Measurements from ENCODE around the gene ALDH1L1. TPM values are rescaled to one million over a fixed set of nuclear protein-coding genes. Genes with fewer than 3 reads are reported as not detected.
"Not testable (repeated sequence)": the region's sequence is repeated elsewhere in the genome, so short reads cannot be mapped to it uniquely, and the experiment has no call there.

ALDH1L1 gene
- total RNA-seq, 1 experiment from 2014 or later, result 50.0 TPM

GRCh38 chr3:126067959-126068358 is 112.4 kb downstream of the ALDH1L1 start:
- Histone ChIP-seq H3K4me3 (no peak overlapping the region), H3K4me2 (no peak overlapping the region), H3K79me2 (ENCODE audit: low read depth) (no peaks in the 10 kb centered on the region), H2AFZ (no peak overlapping the region), H4K20me1 (ENCODE audit: insufficient read depth) (no peaks in the 10 kb centered on the region; the same call in 1 of the 2 replicates), H3K9me3 (ENCODE audit: insufficient read depth, low read depth) (no peaks in the 10 kb centered on the region), H3K27me3 (ENCODE audit: insufficient read depth, low read depth) (no peaks in the 10 kb centered on the region), H3K4me1 (replicated peaks; ENCODE audit: insufficient read depth) (no peaks in the 10 kb centered on the region), H3F3A (ENCODE audit: insufficient read depth, low read depth) (no peaks in the 10 kb centered on the region), H3K36me3 (ENCODE audit: low read depth) (no peaks in the 10 kb centered on the region), H3K27ac (no peak overlapping the region), H3K9me2 (ENCODE audit: insufficient read depth) (no peaks in the 10 kb centered on the region)
- intact Hi-C loops (cut with micrococcal nuclease; ENCODE audit: unreplicated experiment), result no loop called here
- DNase-seq, result no peak
- BruUV-seq (replicated peaks), result no TSS peak
- TF ChIP-seq EZH2 (IDR thresholded peaks at IDR 0.05; ENCODE audit: low read depth) (no peak), CTCF (conservative IDR thresholded peaks at IDR 0.05) (no peak)
- POLR2A ChIA-PET (ENCODE audit: unreplicated experiment), result no interaction called here
- CTCF ChIA-PET, result no interaction called here

- POLR2A ChIA-PET (ENCODE audit: unreplicated experiment); BruUV-seq (replicated peaks); DNase-seq; H3K27ac ChIP-seq; H3K36me3 ChIP-seq (ENCODE audit: low read depth); CTCF ChIA-PET; H3K27me3 ChIP-seq (ENCODE audit: insufficient read depth, low read depth); intact Hi-C loops (cut with micrococcal nuclease; ENCODE audit: unreplicated experiment); H2AFZ ChIP-seq; H3K9me2 ChIP-seq (ENCODE audit: insufficient read depth); H3F3A ChIP-seq (ENCODE audit: insufficient read depth, low read depth); H4K20me1 ChIP-seq (ENCODE audit: insufficient read depth); H3K9me3 ChIP-seq (ENCODE audit: insufficient read depth, low read depth); H3K4me2 ChIP-seq; H3K4me1 ChIP-seq (replicated peaks; ENCODE audit: insufficient read depth); H3K79me2 ChIP-seq (ENCODE audit: low read depth); H3K4me3 ChIP-seq: not testable (repeated sequence)
Measured at GRCh38 chr3:126066676-126067075, 113.7 kb downstream of the ALDH1L1 start.

- BruUV-seq (replicated peaks), result no TSS peak
- Histone ChIP-seq H3K79me2 (ENCODE audit: low read depth) (no peaks in the 10 kb centered on the region), H3K27me3 (ENCODE audit: insufficient read depth, low read depth) (no peaks in the 10 kb centered on the region), H3K9me2 (ENCODE audit: insufficient read depth) (no peaks in the 10 kb centered on the region), H3K9me3 (ENCODE audit: insufficient read depth, low read depth) (no peaks in the 10 kb centered on the region), H3K36me3 (ENCODE audit: low read depth) (no peaks in the 10 kb centered on the region), H2AFZ (no peak overlapping the region), H3F3A (ENCODE audit: insufficient read depth, low read depth) (no peaks in the 10 kb centered on the region), H3K4me1 (replicated peaks; ENCODE audit: insufficient read depth) (no peaks in the 10 kb centered on the region), H3K4me3 (no peak overlapping the region), H3K4me2 (no peak overlapping the region), H4K20me1 (ENCODE audit: insufficient read depth) (no peaks in the 10 kb centered on the region; the same call in 1 of the 2 replicates), H3K27ac (no peak overlapping the region)
- intact Hi-C loops (cut with micrococcal nuclease; ENCODE audit: unreplicated experiment), result no loop called here
- TF ChIP-seq CTCF (conservative IDR thresholded peaks at IDR 0.05) (no peak), EZH2 (IDR thresholded peaks at IDR 0.05; ENCODE audit: low read depth) (no peak)
- DNase-seq, result no peak
- POLR2A ChIA-PET (ENCODE audit: unreplicated experiment), result no interaction called here
- CTCF ChIA-PET, result no interaction called here
Measured at GRCh38 chr3:126065876-126066275, 114.5 kb downstream of the ALDH1L1 start.

GRCh38 chr3:126064627-126065258 is 115.6 kb downstream of the ALDH1L1 start:
- Histone ChIP-seq H3K9me3 (ENCODE audit: insufficient read depth, low read depth) (no peaks in the 10 kb centered on the region), H3K36me3 (ENCODE audit: low read depth) (no peaks in the 10 kb centered on the region), H3K4me1 (replicated peaks; ENCODE audit: insufficient read depth) (no peaks in the 10 kb centered on the region), H2AFZ (no peak overlapping the region), H3K27me3 (ENCODE audit: insufficient read depth, low read depth) (no peaks in the 10 kb centered on the region), H4K20me1 (ENCODE audit: insufficient read depth) (no peaks in the 10 kb centered on the region; the same call in 1 of the 2 replicates), H3F3A (ENCODE audit: insufficient read depth, low read depth) (no peaks in the 10 kb centered on the region), H3K4me2 (no peak overlapping the region), H3K27ac (no peak overlapping the region), H3K79me2 (ENCODE audit: low read depth) (no peaks in the 10 kb centered on the region), H3K4me3 (no peak overlapping the region), H3K9me2 (ENCODE audit: insufficient read depth) (no peaks in the 10 kb centered on the region)
- no TSS peak for BruUV-seq (replicated peaks)
- POLR2A ChIA-PET (ENCODE audit: unreplicated experiment), result no interaction called here
- TF ChIP-seq CTCF (conservative IDR thresholded peaks at IDR 0.05) (no peak), EZH2 (IDR thresholded peaks at IDR 0.05; ENCODE audit: low read depth) (no peak)
- CTCF ChIA-PET, result no interaction called here
- intact Hi-C loops (cut with micrococcal nuclease; ENCODE audit: unreplicated experiment), result no loop called here
- peak in 1 of 2 experiments; percentile 41 for DNase-seq
